HepG2 (cell line): ENCODE measurements around the gene B4GALT2. TPM values are rescaled to one million over a fixed set of nuclear protein-coding genes. Genes with fewer than 3 reads are reported as not detected.
A peak's percentile ranks its signal among the peaks of the same experiment; 100 is the strongest.

Experiments used
- ATAC-seq: fragments of 200-7000 bp; cut with Tn5 transposase; 3 replicates; pipeline ENCODE4 v1.9.1; 2020; ENCODE audit warnings: mild to moderate bottlenecking, moderate library complexity
- BruUV-seq: library from RNA; stranded (reverse); fragments of 400-500 nt; replicated peaks from 2 replicates; lab custom pipeline; 2021; lab: Mats Ljungman, UMichigan
- CTCF ChIA-PET: fragments of 300-600 bp; formaldehyde crosslinking; extraction: SDS; loops from one replicate; lab custom pipeline; 2021; ENCODE audit warnings: low total read pairs, inconsistent platforms, low intra/inter-chr PET ratio; lab: Yijun Ruan, JAX
- POLR2A ChIA-PET: fragments of 350-600 bp; sonication (Branson Sonifier 250); formaldehyde crosslinking; loops from one replicate; lab custom pipeline; 2020; ENCODE audit warnings: antibody characterized with exemption, inconsistent platforms; lab: Yijun Ruan, JAX
- DNase-seq: peaks from one replicate; pipeline ENCODE4 v3.0.0-alpha.2; 2015; ENCODE audit warnings: low spot score
- FAIRE-seq: peaks from 3 replicates; lab custom pipeline; 2011; peaks lifted over from hg19 to GRCh38; lab: Jason Lieb, UNC
- H2AFZ ChIP-seq: one replicate; pipeline ENCODE4 v1.6.1; 2011; ENCODE audit warnings: low read length, inconsistent platforms
- H3K27ac ChIP-seq: fragments of 300-600 bp; 3 replicates; pipeline ENCODE4 v1.8.0; 2011; ENCODE audit warnings: mixed run types, mild to moderate bottlenecking, mixed read lengths, low read length, inconsistent platforms; ENCODE audit not compliant: insufficient read depth; ENCODE audit errors: extremely low read length
- H3K27me3 ChIP-seq, 2 experiments: fragments of 200-600 bp in 1 of 2; 2 replicates in 1 of 2; 3 replicates in 1 of 2; pipeline versions ENCODE4 v1.6.0 to v1.8.0; 2011; ENCODE audit warnings: low read length in 2 of 2, mild to moderate bottlenecking in 2 of 2, moderate library complexity in 2 of 2, inconsistent platforms in 1 of 2; ENCODE audit not compliant: insufficient read depth in 2 of 2, control insufficient read depth in 1 of 2
- H3K36me3 ChIP-seq, 2 experiments: fragments of 200-600 bp in 1 of 2; replicated peaks in 1 of 2; 2 replicates in 1 of 2; 3 replicates in 1 of 2; pipeline versions ENCODE4 v1.5.1 to v1.8.0; 2011; ENCODE audit warnings: low read length in 2 of 2, inconsistent platforms in 1 of 2; ENCODE audit not compliant: insufficient read depth in 2 of 2, control insufficient read depth in 1 of 2
- H3K4me1 ChIP-seq: 2 replicates; pipeline ENCODE4 v1.5.1; 2012; ENCODE audit warnings: low read length, inconsistent platforms; ENCODE audit not compliant: insufficient read depth
- H3K4me2 ChIP-seq: 2 replicates; pipeline ENCODE4 v1.6.0; 2011; ENCODE audit warnings: low read depth, low read length, inconsistent platforms
- H3K4me3 ChIP-seq, 3 experiments: fragments of 200-600 bp in 1 of 3; sonication (generic), shearing (Covaris generic) in 1 of 3; replicated peaks in 1 of 3; 2 replicates each; pipeline ENCODE4 v1.5.1; 2011 to 2016; ENCODE audit warnings: low read length in 3 of 3, inconsistent platforms in 2 of 3, low read depth in 2 of 3, mild to moderate bottlenecking in 2 of 3, control low read depth in 1 of 3, mixed read lengths in 1 of 3; ENCODE audit not compliant: insufficient read depth in 1 of 3
- H3K79me2 ChIP-seq: one replicate; pipeline ENCODE4 v1.6.1; 2011; ENCODE audit warnings: low read length, inconsistent platforms; ENCODE audit not compliant: insufficient read depth
- H3K9ac ChIP-seq: 2 replicates; pipeline ENCODE4 v1.6.0; 2011; ENCODE audit warnings: mild to moderate bottlenecking, low read depth, low read length, inconsistent platforms; ENCODE audit not compliant: insufficient read depth
- H3K9me3 ChIP-seq: 2 replicates; pipeline ENCODE4 v1.5.1; 2012; ENCODE audit warnings: mild to moderate bottlenecking, low read length
- H4K20me1 ChIP-seq: 2 replicates; pipeline ENCODE4 v1.6.0; 2011; ENCODE audit warnings: inconsistent platforms, mild to moderate bottlenecking, low read length, moderate library complexity; ENCODE audit not compliant: insufficient read depth
- ARID4A ChIP-seq: sonication (generic); formaldehyde crosslinking; IDR thresholded peaks from 2 replicates; pipeline ENCODE4 v1.5.0; 2020; ENCODE audit warnings: mild to moderate bottlenecking, missing genetic modification reagents, borderline replicate concordance
- GLI4 ChIP-seq: sonication (generic); formaldehyde crosslinking; IDR thresholded peaks from 2 replicates; pipeline ENCODE4 v1.5.1; 2020; ENCODE audit warnings: missing genetic modification reagents, mild to moderate bottlenecking, moderate library complexity, borderline replicate concordance
- HMG20A ChIP-seq: IDR thresholded peaks from 2 replicates; pipeline ENCODE4 v1.6.1; 2016; ENCODE audit warnings: borderline replicate concordance
- HOXA3 ChIP-seq: sonication (generic); formaldehyde crosslinking; IDR thresholded peaks from 2 replicates; pipeline ENCODE4 v1.5.0; 2020; ENCODE audit warnings: missing genetic modification reagents
- RARA ChIP-seq: IDR thresholded peaks from 2 replicates; pipeline ENCODE4 v1.6.1; 2016; ENCODE audit warnings: missing genetic modification reagents, missing compliant biosample characterization
- SIN3A ChIP-seq: IDR thresholded peaks from 2 replicates; pipeline ENCODE4 v1.6.1; 2011; ENCODE audit warnings: low read depth, mild to moderate bottlenecking, control low read depth, low read length, borderline replicate concordance
- THYN1 ChIP-seq: sonication (generic); formaldehyde crosslinking; IDR thresholded peaks from 2 replicates; pipeline ENCODE4 v1.8.1; 2023; ENCODE audit warnings: low read depth, mild to moderate bottlenecking, moderate library complexity, missing genetic modification reagents, borderline replicate concordance
- YEATS4 ChIP-seq: sonication (generic); formaldehyde crosslinking; IDR thresholded peaks from 2 replicates; pipeline ENCODE4 v1.4.0; 2020; ENCODE audit warnings: missing genetic modification reagents, borderline replicate concordance
- ZNF547 ChIP-seq: sonication (generic); formaldehyde crosslinking; IDR thresholded peaks from 2 replicates; pipeline ENCODE4 v1.5.1; 2020; ENCODE audit warnings: mild to moderate bottlenecking, missing genetic modification reagents
- ZNF687 ChIP-seq: sonication (generic); formaldehyde crosslinking; IDR thresholded peaks from 2 replicates; pipeline ENCODE4 v1.5.1; 2020; ENCODE audit warnings: mild to moderate bottlenecking, missing genetic modification reagents, moderate library complexity
- ZNF766 ChIP-seq: sonication (generic); formaldehyde crosslinking; IDR thresholded peaks from 2 replicates; pipeline ENCODE4 v1.5.0; 2020; ENCODE audit warnings: missing genetic modification reagents, borderline replicate concordance
- ZNF83 ChIP-seq: sonication (generic); formaldehyde crosslinking; IDR thresholded peaks from 2 replicates; pipeline ENCODE4 v1.4.0; 2020; ENCODE audit warnings: missing genetic modification reagents, mild to moderate bottlenecking, borderline replicate concordance
- WGBS: methylation state at CpG from one replicate; pipeline ENCODE4 v1.1.6; 2017; ENCODE audit warnings: low lambda C conversion rate; 5-methylcytosine and 5-hydroxymethylcytosine counted together
- in situ Hi-C: cut with HindIII; loops from 2 replicates; pipeline ENCODE4 v1.10.0; 2017; ENCODE audit warnings: low pct_unique_long_range_greater_than_20kb; ENCODE audit not compliant: extremely low pct_ligation_motif_present
- intact Hi-C: fragments of 100-400 bp; cut with micrococcal nuclease; formaldehyde crosslinking; loops from one replicate; pipeline ENCODE4 v1.10.0; 2022; ENCODE audit not compliant: unreplicated experiment
- polyA plus RNA-seq, 8 experiments: library from polyadenylated mRNA; depleted of rRNA in 3 of 8; stranded (reverse) in 7 of 8; unstranded in 1 of 8; fragments of >200 nt; fragmentation: Illumina TruSeq in 4 of 8; extraction: Trizol in 4 of 8; gene quantifications; 2 replicates each; pipeline versions ENCODE4 v1.2.1 to v1.2.3, GENCODE V29; 2011 to 2016; ENCODE audit warnings: low read depth in 4 of 8, missing spikeins in 1 of 8, mixed read lengths in 1 of 8; ENCODE audit not compliant: insufficient read depth in 1 of 8
- total RNA-seq, 5 experiments: library from RNA; depleted of rRNA; stranded (reverse); fragments of >200 nt; fragmentation: Illumina TruSeq; extraction: Trizol; gene quantifications; 2 replicates each; pipeline ENCODE4 v1.2.3, GENCODE V29; 2016; ENCODE audit warnings: low read depth in 1 of 5

The B4GALT2 gene
- total and polyA plus RNA-seq, 2 of the 13 experiments (the other 11 are each of a cell fraction or from before 2014, with no cell fraction given) = 41.9 to 78.0 TPM

- TF ChIP-seq RARA (no peak), ZNF83 (CRISPR knock-in tag) (0 out of 2 replicates have a peak, but pooled peaks have one; percentile 94), ARID4A (peak; percentile 57; the same call in 1 of the 2 replicates)
These were observed 31.7 kb upstream of the B4GALT2 start (continued) for GRCh38 chr1:43947061-43947873.

GRCh38 chr1:43947874-43948437, 31.1 kb upstream of the B4GALT2 start:
- Histone ChIP-seq H3K79me2 (peaks cover 11% of the 10 kb centered on the region), H3K9me3 (no peaks in the 10 kb centered on the region), H3K4me1 (peaks cover 27% of the 10 kb centered on the region), H3K27me3 (no peaks in the 10 kb centered on the region; a peak in 1 of 5 replicates), H4K20me1 (no peaks in the 10 kb centered on the region), H3K36me3 (no peaks in the 10 kb centered on the region; a peak in 1 of 5 replicates), H3K4me2 (peak overlapping the region; percentile 84), H2AFZ (no peak overlapping the region), H3K9ac (peak overlapping the region; percentile 94), H3K27ac (peak overlapping the region; percentile 93), H3K4me3 (peak overlapping the region; percentile 69 to 90 (median 79))
- DNase-seq = peak; percentile 71
- in situ Hi-C loops = no loop called here
- ATAC-seq = peak; percentile 61
- no TSS peak for BruUV-seq
- 3% methylated on average over 3 of the region's 3 CpGs for WGBS
- peak; percentile 85 for FAIRE-seq
- CTCF ChIA-PET = no interaction called here
- intact Hi-C loops = loop anchor here (1.0 to 5.0 kb wide), 2 partner anchors 21 to 241 kb away; partner anchors contain the start of gene ST3GAL3
- POLR2A ChIA-PET = interaction anchor here (1.0 to 5.0 kb wide), 6 partner anchors 8 to 39 kb away, joined by 3 to 38 read pairs (median 9); partner anchors contain the start of genes ATP6V0B and DPH2
- TF ChIP-seq SIN3A = no peak
- TF ChIP-seq YEATS4 (CRISPR knock-in tag) = peak; percentile 28; the same call in 1 of the 2 replicates
- TF ChIP-seq GLI4 (CRISPR knock-in tag) = no peak
- TF ChIP-seq ZNF687 (CRISPR knock-in tag) = no peak
- TF ChIP-seq ZNF547 (CRISPR knock-in tag) = no peak
- TF ChIP-seq HMG20A (CRISPR knock-in tag) = no peak
- peak; percentile 17; the same call in 1 of the 2 replicates for TF ChIP-seq HOXA3 (CRISPR knock-in tag)
- 0 out of 2 replicates have a peak, but pooled peaks have one; percentile 45 for TF ChIP-seq ZNF766
- no peak for TF ChIP-seq THYN1 (CRISPR knock-in tag)
